ENCODE data around the gene NR2C2. TPM values are rescaled to one million over a fixed set of nuclear protein-coding genes. Genes with fewer than 3 reads are reported as not detected.
A peak's percentile ranks its signal among the peaks of the same experiment; 100 is the strongest.

Gene NR2C2
- total RNA-seq, 1 experiment from 2014 or later, result 50.8 TPM

- TF ChIP-seq ATF6 (CRISPR knock-in tag; IDR thresholded peaks at IDR 0.05), result no peak
- peak; percentile 64; the same call in 1 of the 2 replicates for TF ChIP-seq KAT7 (CRISPR knock-in tag; IDR thresholded peaks at IDR 0.05; ENCODE audit: borderline replicate concordance)
- TF ChIP-seq JUN (CRISPR knock-in tag; IDR thresholded peaks at IDR 0.05), result 0 out of 2 replicates have a peak, but pooled peaks have one; percentile 10
- TF ChIP-seq IRF2 (CRISPR knock-in tag; IDR thresholded peaks at IDR 0.05; ENCODE audit: borderline replicate concordance, low read depth), result no peak
- peak; percentile 56; the same call in 1 of the 2 replicates for TF ChIP-seq GTF2I (CRISPR knock-in tag; conservative IDR thresholded peaks at IDR 0.05)
- TF ChIP-seq SP1 (CRISPR knock-in tag; conservative IDR thresholded peaks at IDR 0.05), result 0 out of 2 replicates have a peak, but pooled peaks have one; percentile 40
- TF ChIP-seq USF1 (CRISPR knock-in tag; IDR thresholded peaks at IDR 0.05), result 0 out of 2 replicates have a peak, but pooled peaks have one; percentile 38
- peak; percentile 80; the same call in 1 of the 2 replicates for TF ChIP-seq ARID4B (CRISPR knock-in tag; IDR thresholded peaks at IDR 0.05; ENCODE audit: borderline replicate concordance)
- TF ChIP-seq ZNF232 (CRISPR knock-in tag; IDR thresholded peaks at IDR 0.05), result peak; percentile 56; the same call in 1 of the 2 replicates
- TF ChIP-seq NFYB (CRISPR knock-in tag; conservative IDR thresholded peaks at IDR 0.05; ENCODE audit: low read depth), result 0 out of 2 replicates have a peak, but pooled peaks have one; percentile 22
- TF ChIP-seq EMX1 (CRISPR knock-in tag; IDR thresholded peaks at IDR 0.05), result 0 out of 2 replicates have a peak, but pooled peaks have one; percentile 63
- TF ChIP-seq ZNF671 (CRISPR knock-in tag; IDR thresholded peaks at IDR 0.05), result no peak
- peak; percentile 98 for TF ChIP-seq ESRRA (CRISPR knock-in tag; IDR thresholded peaks at IDR 0.05; ENCODE audit: borderline replicate concordance)
- peak; percentile 67; the same call in 1 of the 2 replicates for TF ChIP-seq ZBTB43 (CRISPR knock-in tag; IDR thresholded peaks at IDR 0.05)
- TF ChIP-seq NFE2L1 (CRISPR knock-in tag; IDR thresholded peaks at IDR 0.05), result 0 out of 2 replicates have a peak, but pooled peaks have one; percentile 69
- no peak for TF ChIP-seq HMGA2 (CRISPR knock-in tag; IDR thresholded peaks at IDR 0.05)
- TF ChIP-seq NR2C2 (CRISPR knock-in tag; IDR thresholded peaks at IDR 0.05), result no peak
- TF ChIP-seq FOXK1 (CRISPR knock-in tag; IDR thresholded peaks at IDR 0.05), result peak; percentile 72
- TF ChIP-seq IRF1 (CRISPR knock-in tag; IDR thresholded peaks at IDR 0.05), result peak; percentile 86; the same call in 1 of the 2 replicates
These were observed 117.6 kb downstream of the NR2C2 start, which contains the start of gene MRPS25 (continued) for GRCh38 chr3:15064835-15065549.
